Esophagus squamous epithelium (tissue), 4 donors: ENCODE results near the gene UBE2V1.

Source experiments
- POLR2A ChIP-seq, 4 donors: fragments of 450-650 bp; IDR thresholded peaks; one replicate each; pipeline ENCODE4 v1.6.1; 2017; ENCODE audit warnings: antibody characterized with exemption in 4 of 4, mild to moderate bottlenecking in 4 of 4, moderate library complexity in 3 of 4
- TF ChIP-seq, protein P1 (sequence below), 6 experiments: fragments of 450-650 bp in 4 of 6; fragments of 200-600 bp in 2 of 6; sonication (generic) in 2 of 6; IDR thresholded peaks; one replicate each; pipeline ENCODE4 v1.5.1; 2016 to 2019; ENCODE audit warnings: antibody characterized with exemption in 6 of 6, mild to moderate bottlenecking in 4 of 6, moderate library complexity in 4 of 6

DNA sequence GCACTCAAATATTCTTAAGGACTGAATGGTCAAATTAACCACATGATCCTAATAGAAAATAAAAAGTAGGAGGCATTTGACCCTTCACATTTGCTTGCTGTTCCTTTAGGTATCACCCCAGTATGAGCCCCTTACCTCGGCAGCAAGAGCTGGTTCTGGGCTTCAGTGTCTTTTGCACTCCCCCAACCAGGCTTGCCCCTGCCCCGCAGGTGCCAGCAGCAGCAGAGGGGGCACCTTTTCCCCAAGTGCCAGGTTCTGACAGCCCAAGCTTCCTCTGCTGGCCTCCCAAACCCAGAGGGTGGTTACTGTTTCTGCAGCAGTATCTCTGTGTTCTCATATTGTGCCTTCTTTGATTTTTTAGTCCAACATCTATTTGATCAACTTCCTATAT, 23.2 kb downstream of the UBE2V1 start:
- TF ChIP-seq, protein P1, sequence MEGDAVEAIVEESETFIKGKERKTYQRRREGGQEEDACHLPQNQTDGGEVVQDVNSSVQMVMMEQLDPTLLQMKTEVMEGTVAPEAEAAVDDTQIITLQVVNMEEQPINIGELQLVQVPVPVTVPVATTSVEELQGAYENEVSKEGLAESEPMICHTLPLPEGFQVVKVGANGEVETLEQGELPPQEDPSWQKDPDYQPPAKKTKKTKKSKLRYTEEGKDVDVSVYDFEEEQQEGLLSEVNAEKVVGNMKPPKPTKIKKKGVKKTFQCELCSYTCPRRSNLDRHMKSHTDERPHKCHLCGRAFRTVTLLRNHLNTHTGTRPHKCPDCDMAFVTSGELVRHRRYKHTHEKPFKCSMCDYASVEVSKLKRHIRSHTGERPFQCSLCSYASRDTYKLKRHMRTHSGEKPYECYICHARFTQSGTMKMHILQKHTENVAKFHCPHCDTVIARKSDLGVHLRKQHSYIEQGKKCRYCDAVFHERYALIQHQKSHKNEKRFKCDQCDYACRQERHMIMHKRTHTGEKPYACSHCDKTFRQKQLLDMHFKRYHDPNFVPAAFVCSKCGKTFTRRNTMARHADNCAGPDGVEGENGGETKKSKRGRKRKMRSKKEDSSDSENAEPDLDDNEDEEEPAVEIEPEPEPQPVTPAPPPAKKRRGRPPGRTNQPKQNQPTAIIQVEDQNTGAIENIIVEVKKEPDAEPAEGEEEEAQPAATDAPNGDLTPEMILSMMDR (IDR thresholded peaks at IDR 0.05): no peak
- no peak for TF ChIP-seq POLR2A (IDR thresholded peaks at IDR 0.05)
